Thyroid gland (tissue), 4 donors: Measurements from ENCODE around the gene TMPRSS13. TPM values are rescaled to one million over a fixed set of nuclear protein-coding genes. Genes with fewer than 3 reads are reported as not detected.
A peak's percentile ranks its signal among the peaks of the same experiment; 100 is the strongest.
"Not testable (repeated sequence)": the region's sequence is repeated elsewhere in the genome, so short reads cannot be mapped to it uniquely, and the experiment has no call there.

Source experiments
- DNase-seq, 2 donors: peaks; one replicate each; pipeline ENCODE4 v3.0.0-alpha.2; 2019
- H3K27ac ChIP-seq, 3 donors: fragments of 200-600 bp; sonication (generic); 1 replicate in 2 of 3; 2 replicates in 1 of 3; pipeline ENCODE4 v1.5.1; 2016 to 2019; ENCODE audit warnings: mild to moderate bottlenecking in 1 of 3, moderate library complexity in 1 of 3
- H3K27me3 ChIP-seq: fragments of 200-600 bp; sonication (generic); one replicate; pipeline ENCODE4 v1.5.1; 2019
- H3K36me3 ChIP-seq, 2 donors: fragments of 200-600 bp; sonication (generic); one replicate each; pipeline ENCODE4 v1.5.1; 2016 to 2019
- H3K4me1 ChIP-seq, 2 donors: fragments of 200-600 bp; sonication (generic); one replicate each; pipeline ENCODE4 v1.5.1; 2017 to 2019
- H3K4me3 ChIP-seq, 3 donors: fragments of 200-600 bp; sonication (generic); replicated peaks in 1 of 3; 1 replicate in 2 of 3; 2 replicates in 1 of 3; pipeline ENCODE4 v1.5.1; 2016; ENCODE audit warnings: mild to moderate bottlenecking in 1 of 3
- H3K9me3 ChIP-seq: fragments of 200-600 bp; sonication (generic); one replicate; pipeline ENCODE4 v1.5.1; 2017
- POLR2A ChIP-seq, 2 donors: fragments of 450-650 bp; IDR thresholded peaks; one replicate each; pipeline ENCODE4 v1.6.1; 2017; ENCODE audit warnings: antibody characterized with exemption in 2 of 2, mild to moderate bottlenecking in 2 of 2, moderate library complexity in 1 of 2
- WGBS, 2 donors: methylation state at CpG; one replicate each; pipeline ENCODE4 v1.1.5; 2017; 5-methylcytosine and 5-hydroxymethylcytosine counted together
- intact Hi-C: fragments of 100-400 bp; cut with DNase I; formaldehyde crosslinking; loops from one replicate; pipeline ENCODE4 v1.15.1; 2023
- total RNA-seq, 4 donors: library from RNA; depleted of rRNA; stranded (reverse); fragments of >200 nt; gene quantifications; one replicate each; pipeline ENCODE4 v1.2.3, GENCODE V29; 2016
- TF ChIP-seq, protein P1 (sequence below), 6 experiments: fragments of 200-600 bp in 3 of 6; fragments of 450-650 bp in 3 of 6; sonication (generic) in 3 of 6; IDR thresholded peaks; one replicate each; pipeline ENCODE4 v1.5.1; 2016 to 2019; ENCODE audit warnings: antibody characterized with exemption in 6 of 6, mild to moderate bottlenecking in 2 of 6, inconsistent platforms in 1 of 6, moderate library complexity in 1 of 6

Gene TMPRSS13
- total RNA-seq, 4 donors from 2014 or later = 8.5 to 24.3 (median 13.0) TPM

DNA sequence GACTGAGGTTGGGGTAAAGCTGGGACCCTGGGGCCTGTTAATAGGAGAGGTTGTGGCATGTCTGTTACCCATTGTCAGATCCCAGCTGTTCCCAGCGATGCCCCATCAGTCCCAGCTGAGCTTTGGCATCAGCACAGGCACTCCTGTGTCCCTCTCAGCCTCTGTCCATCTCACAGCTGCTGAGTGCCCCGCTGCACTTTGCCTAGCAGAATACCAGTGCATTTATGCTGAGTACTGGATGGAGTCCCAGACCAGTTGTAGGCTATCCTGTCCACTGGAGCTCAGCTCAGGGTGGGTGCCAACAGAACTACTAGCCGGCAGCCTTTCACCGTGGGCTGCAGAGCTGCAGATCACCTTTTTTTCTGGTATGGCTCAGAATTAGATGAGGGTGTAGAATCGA, 62.7 kb downstream of the TMPRSS13 start:
- Histone ChIP-seq H3K4me1 (peaks cover 11 to 40% of the 10 kb centered on the region in 2 donors), H3K27me3 (no peaks in the 10 kb centered on the region), H3K27ac (no peak overlapping the region), H3K4me3 (no peak overlapping the region), H3K36me3 (no peaks in the 10 kb centered on the region), H3K9me3 (no peaks in the 10 kb centered on the region)
- WGBS, 2 donors = 55 to 79% methylated on average over 5 of the region's 5 CpGs
- TF ChIP-seq POLR2A (IDR thresholded peaks at IDR 0.05) = no peak
- TF ChIP-seq, protein P1, sequence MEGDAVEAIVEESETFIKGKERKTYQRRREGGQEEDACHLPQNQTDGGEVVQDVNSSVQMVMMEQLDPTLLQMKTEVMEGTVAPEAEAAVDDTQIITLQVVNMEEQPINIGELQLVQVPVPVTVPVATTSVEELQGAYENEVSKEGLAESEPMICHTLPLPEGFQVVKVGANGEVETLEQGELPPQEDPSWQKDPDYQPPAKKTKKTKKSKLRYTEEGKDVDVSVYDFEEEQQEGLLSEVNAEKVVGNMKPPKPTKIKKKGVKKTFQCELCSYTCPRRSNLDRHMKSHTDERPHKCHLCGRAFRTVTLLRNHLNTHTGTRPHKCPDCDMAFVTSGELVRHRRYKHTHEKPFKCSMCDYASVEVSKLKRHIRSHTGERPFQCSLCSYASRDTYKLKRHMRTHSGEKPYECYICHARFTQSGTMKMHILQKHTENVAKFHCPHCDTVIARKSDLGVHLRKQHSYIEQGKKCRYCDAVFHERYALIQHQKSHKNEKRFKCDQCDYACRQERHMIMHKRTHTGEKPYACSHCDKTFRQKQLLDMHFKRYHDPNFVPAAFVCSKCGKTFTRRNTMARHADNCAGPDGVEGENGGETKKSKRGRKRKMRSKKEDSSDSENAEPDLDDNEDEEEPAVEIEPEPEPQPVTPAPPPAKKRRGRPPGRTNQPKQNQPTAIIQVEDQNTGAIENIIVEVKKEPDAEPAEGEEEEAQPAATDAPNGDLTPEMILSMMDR (IDR thresholded peaks at IDR 0.05) = no peak
- DNase-seq = peak in 1 of 2 donors; percentile 45
- intact Hi-C loops = no loop called here

DNA sequence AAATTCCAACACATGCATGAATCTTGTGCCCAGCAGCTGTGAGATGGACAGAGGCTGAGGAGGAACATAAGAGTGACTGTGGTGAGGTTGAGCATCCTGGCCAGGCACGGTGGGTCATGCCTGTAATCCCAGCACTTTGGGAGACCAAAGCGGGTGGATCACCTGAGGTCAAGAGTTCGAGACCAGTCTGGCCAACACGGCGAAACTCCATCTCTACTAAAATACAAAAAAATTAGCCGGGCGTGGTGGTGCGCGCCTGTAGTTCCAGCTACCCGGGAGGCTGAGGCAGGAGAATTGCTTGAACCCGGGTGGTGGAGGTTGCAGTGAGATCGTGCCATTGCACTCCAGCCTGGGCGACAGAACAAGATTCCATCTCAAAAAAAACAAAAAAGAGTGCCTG, 63.7 kb downstream of the TMPRSS13 start:
- peaks cover 11 to 42% of the 10 kb centered on the region in 2 donors for H3K4me1 ChIP-seq
- H3K36me3 ChIP-seq, H3K4me3 ChIP-seq, DNase-seq, H3K27me3 ChIP-seq, intact Hi-C loops, H3K9me3 ChIP-seq, H3K27ac ChIP-seq: not testable (repeated sequence)
- whole genome bisulfite sequencing, 2 donors = 93 to 96% methylated on average over 13 of the region's 13 CpGs

GRCh38 chr11:117863383-117863782, 65.8 kb downstream of the TMPRSS13 start:
- intact Hi-C loops = no loop called here
- TF ChIP-seq, protein P1 (IDR thresholded peaks at IDR 0.05) = no peak
- no peak for TF ChIP-seq POLR2A (IDR thresholded peaks at IDR 0.05)
- no peaks in the 10 kb centered on the region for H3K27me3 ChIP-seq
- no peak overlapping the region for H3K27ac ChIP-seq
- H3K4me3 ChIP-seq = no peak overlapping the region
- H3K4me1 ChIP-seq = peaks cover under 1 to 22% of the 10 kb centered on the region in 2 donors
- no peak for DNase-seq
- WGBS, 2 donors = 77 to 83% methylated on average over 1 of the region's 1 CpG
- no peaks in the 10 kb centered on the region for H3K36me3 ChIP-seq
- H3K9me3 ChIP-seq = no peaks in the 10 kb centered on the region

DNA sequence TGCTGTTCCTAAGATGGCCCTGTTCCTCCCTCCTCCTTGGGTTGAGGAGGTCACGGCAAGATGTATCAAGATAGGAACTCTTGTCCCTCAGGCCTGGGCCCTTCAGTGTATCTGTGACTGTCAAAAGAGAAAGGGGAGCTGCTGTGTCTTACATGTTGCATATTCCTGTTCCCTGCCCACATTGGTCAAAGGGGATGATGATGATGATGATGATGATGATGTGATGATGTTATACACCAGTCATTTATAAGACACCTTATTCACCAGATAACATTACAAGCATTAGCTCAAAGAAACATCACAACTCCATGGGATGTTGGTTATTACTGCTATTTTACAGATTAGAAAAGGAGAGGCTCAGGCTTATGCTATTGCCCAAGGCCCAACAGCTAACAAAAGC, 66.4 kb downstream of the TMPRSS13 start:
- DNase-seq = no peak
- Histone ChIP-seq H3K27ac (peak overlapping the region in 2 of 3 donors; percentile 65 to 78), H3K27me3 (no peaks in the 10 kb centered on the region), H3K4me1 (peaks cover 0 to 20% of the 10 kb centered on the region in 2 donors), H3K9me3 (no peaks in the 10 kb centered on the region), H3K36me3 (no peaks in the 10 kb centered on the region), H3K4me3 (no peak overlapping the region)
- intact Hi-C loops = no loop called here
- TF ChIP-seq, protein P1 (IDR thresholded peaks at IDR 0.05) = no peak
- no peak for TF ChIP-seq POLR2A (IDR thresholded peaks at IDR 0.05)
- WGBS, 2 donors = 100% methylated on average over 1 of the region's 1 CpG; no CpG with 5 or more reads in 1 of the 2 donors

GRCh38 chr11:117862019-117862725, 67.0 kb downstream of the TMPRSS13 start:
- no peak for TF ChIP-seq POLR2A (IDR thresholded peaks at IDR 0.05)
- TF ChIP-seq, protein P1 (IDR thresholded peaks at IDR 0.05) = no peak
- no peak for DNase-seq
- Histone ChIP-seq H3K9me3 (no peaks in the 10 kb centered on the region), H3K4me3 (no peak overlapping the region), H3K4me1 (peaks cover 0 to 20% of the 10 kb centered on the region in 2 donors), H3K27ac (peak overlapping the region; percentile 57 to 78 (median 65)), H3K36me3 (no peaks in the 10 kb centered on the region), H3K27me3 (no peaks in the 10 kb centered on the region)
- intact Hi-C loops = no loop called here
- WGBS, 2 donors = 56 to 71% methylated on average over 11 to 12 of the region's 12 CpGs
